HEK293T (cell line): ENCODE measurements around the gene EIPR1.

Experiments used
- CTCF ChIA-PET: fragments of 350-600 bp; formaldehyde crosslinking; extraction: SDS; loops from one replicate; lab custom pipeline; 2021; ENCODE audit warnings: antibody characterized with exemption, inconsistent platforms; lab: Yijun Ruan, JAX
- POLR2A ChIA-PET: fragments of 350-600 bp; formaldehyde crosslinking; extraction: SDS; loops from one replicate; lab custom pipeline; 2020; ENCODE audit warnings: antibody characterized with exemption, inconsistent platforms; lab: Yijun Ruan, JAX
- DNase-seq: peaks from one replicate; pipeline ENCODE4 v3.0.0; 2012; ENCODE audit warnings: mixed read lengths; ENCODE audit errors: extremely low spot score
- ARNT ChIP-seq: fragments of 450-650 bp; IDR thresholded peaks from 2 replicates; pipeline ENCODE4 v1.6.1; 2017; ENCODE audit warnings: mild to moderate bottlenecking
- BHLHE40 ChIP-seq: fragments of 450-650 bp; IDR thresholded peaks from 2 replicates; pipeline ENCODE4 v1.6.1; 2016; ENCODE audit warnings: mild to moderate bottlenecking, moderate library complexity, borderline replicate concordance
- CTBP1 ChIP-seq: fragments of 450-650 bp; IDR thresholded peaks from 2 replicates; pipeline ENCODE4 v1.6.1; 2016; ENCODE audit warnings: borderline replicate concordance
- ELF4 ChIP-seq: fragments of 450-650 bp; IDR thresholded peaks from 2 replicates; pipeline ENCODE4 v1.6.1; 2017; ENCODE audit warnings: antibody characterized with exemption
- FOXA1 ChIP-seq: fragments of 450-650 bp; IDR thresholded peaks from 2 replicates; pipeline ENCODE4 v1.6.1; 2016; ENCODE audit warnings: mild to moderate bottlenecking
- FOXK2 ChIP-seq: fragments of 450-650 bp; IDR thresholded peaks from 2 replicates; pipeline ENCODE4 v1.6.1; 2016; ENCODE audit warnings: mild to moderate bottlenecking
- FOXM1 ChIP-seq: fragments of 450-650 bp; IDR thresholded peaks from 2 replicates; pipeline ENCODE4 v1.6.1; 2017; ENCODE audit warnings: mild to moderate bottlenecking, borderline replicate concordance
- L3MBTL2 ChIP-seq: fragments of 450-650 bp; conservative IDR thresholded peaks from 2 replicates; pipeline ENCODE4 v1.6.1; 2016; ENCODE audit warnings: mild to moderate bottlenecking
- LEF1 ChIP-seq: fragments of 450-650 bp; IDR thresholded peaks from 2 replicates; pipeline ENCODE4 v1.6.1; 2017; ENCODE audit warnings: mild to moderate bottlenecking, borderline replicate concordance
- NFRKB ChIP-seq: fragments of 450-650 bp; IDR thresholded peaks from 2 replicates; pipeline ENCODE4 v1.6.1; 2016; ENCODE audit warnings: mild to moderate bottlenecking, moderate library complexity
- PKNOX1 ChIP-seq: fragments of 450-650 bp; IDR thresholded peaks from 2 replicates; pipeline ENCODE4 v1.6.1; 2016
- SP1 ChIP-seq: fragments of 450-650 bp; IDR thresholded peaks from 2 replicates; pipeline ENCODE4 v1.6.1; 2017
- SUZ12 ChIP-seq: fragments of 450-650 bp; IDR thresholded peaks from 2 replicates; pipeline ENCODE4 v1.6.1; 2016; ENCODE audit warnings: mild to moderate bottlenecking
- TARDBP ChIP-seq: fragments of 450-650 bp; IDR thresholded peaks from 2 replicates; pipeline ENCODE4 v1.6.1; 2016
- ZNF384 ChIP-seq: fragments of 450-650 bp; IDR thresholded peaks from 2 replicates; pipeline ENCODE4 v1.6.1; 2016

EIPR1 gene

GRCh38 chr2:3163401-3163800, 214.2 kb downstream of the EIPR1 start:
- TF ChIP-seq TARDBP: no peak
- TF ChIP-seq LEF1: no peak
- TF ChIP-seq CTBP1: no peak
- POLR2A ChIA-PET: no interaction called here
- CTCF ChIA-PET: no interaction called here
- no peak for DNase-seq

- TF ChIP-seq L3MBTL2: no peak
- TF ChIP-seq SP1: no peak
- TF ChIP-seq LEF1: no peak
- no peak for TF ChIP-seq CTBP1
- no peak for TF ChIP-seq NFRKB
- no peak for TF ChIP-seq FOXK2
- no peak for TF ChIP-seq ZNF384
- TF ChIP-seq ARNT: no peak
- no peak for TF ChIP-seq PKNOX1
- TF ChIP-seq FOXA1: no peak
- TF ChIP-seq TARDBP: no peak
- TF ChIP-seq BHLHE40: no peak
- no peak for TF ChIP-seq SUZ12
- CTCF ChIA-PET: no interaction called here
- no peak for DNase-seq
- POLR2A ChIA-PET: no interaction called here
Observed at GRCh38 chr2:3162442-3163077, 215.1 kb downstream of the EIPR1 start.

DNA sequence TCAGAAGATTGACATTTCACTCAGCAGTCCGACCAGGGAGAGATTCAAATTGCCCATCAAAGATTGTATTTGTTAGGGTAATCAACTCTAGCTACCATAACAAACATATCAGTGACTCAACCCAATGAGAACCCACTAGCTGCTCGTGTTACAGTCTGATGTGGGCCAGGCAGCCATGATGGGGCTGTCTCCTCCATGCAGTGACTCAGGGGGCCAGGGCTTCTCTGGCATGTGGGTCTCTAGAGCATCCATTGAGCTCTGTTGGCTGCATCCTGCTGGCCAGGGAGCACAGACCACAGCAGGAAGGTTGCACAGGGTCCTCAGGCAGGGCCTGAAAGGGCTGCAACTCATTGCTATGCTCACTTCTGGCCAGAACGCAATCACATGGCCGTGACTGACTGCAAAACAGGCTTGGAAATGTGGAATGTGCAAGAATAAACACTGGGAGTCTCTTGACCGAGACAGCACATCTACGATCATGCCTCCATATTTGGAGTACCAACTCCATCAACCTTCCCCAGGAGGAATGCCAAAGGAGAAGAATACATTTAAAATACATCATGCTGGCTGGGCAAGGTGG, 216.8 kb downstream of the EIPR1 start:
- TF ChIP-seq SUZ12: no peak
- no peak for TF ChIP-seq SP1
- no peak for TF ChIP-seq FOXM1
- ChIA-PET POLR2A (no interaction called here), CTCF (no interaction called here)
- no peak for DNase-seq

DNA sequence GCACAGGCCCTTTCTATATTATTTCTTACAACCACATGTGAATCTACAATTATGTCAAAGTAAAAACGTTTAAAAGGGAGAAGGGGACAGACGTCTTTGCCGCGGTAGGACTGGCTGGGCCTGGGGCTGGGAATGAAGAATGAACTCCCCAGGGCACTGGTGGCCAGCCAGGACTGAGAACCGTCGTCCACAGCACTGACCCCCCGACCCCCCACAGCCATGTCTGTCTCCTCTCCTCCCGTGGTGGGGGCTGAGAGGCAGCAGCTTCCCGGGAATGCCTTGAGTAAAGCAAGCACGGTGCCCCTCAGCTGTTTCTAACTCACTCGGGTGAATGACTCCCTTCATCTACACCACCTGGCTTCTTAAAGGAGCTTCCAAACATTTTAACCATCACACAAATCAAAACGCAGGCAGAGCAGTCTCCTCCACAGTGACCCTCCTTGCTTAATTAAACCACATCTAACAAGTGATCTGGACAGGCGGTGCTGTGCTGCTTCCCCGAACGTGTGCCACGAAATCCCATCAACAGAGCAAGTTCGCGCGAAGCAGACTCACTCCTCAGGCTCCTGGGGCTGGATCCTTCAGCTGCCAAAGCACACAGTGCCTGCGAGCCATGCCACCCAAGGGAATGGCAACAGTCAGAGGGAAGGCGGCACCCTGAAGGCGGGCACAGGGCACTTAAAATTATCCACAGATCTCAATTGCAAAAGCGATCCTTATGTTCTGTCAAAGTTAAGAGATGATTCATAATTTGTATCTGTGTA, 217.7 kb downstream of the EIPR1 start:
- POLR2A ChIA-PET: no interaction called here
- CTCF ChIA-PET: no interaction called here
- no peak for DNase-seq
- TF ChIP-seq LEF1 (no peak), NFRKB (no peak), SUZ12 (no peak), TARDBP (no peak), ARNT (no peak), PKNOX1 (no peak), ELF4 (no peak), L3MBTL2 (no peak)

GRCh38 chr2:3154700-3155099, 222.9 kb downstream of the EIPR1 start:
- TF ChIP-seq FOXA1: no peak
- no peak for TF ChIP-seq SP1
- TF ChIP-seq L3MBTL2: no peak
- ChIA-PET POLR2A (no interaction called here), CTCF (no interaction called here)
- DNase-seq: no peak

- TF ChIP-seq FOXK2 (no peak), NFRKB (no peak), SP1 (no peak), L3MBTL2 (no peak), PKNOX1 (no peak), ZNF384 (no peak), CTBP1 (no peak), SUZ12 (no peak), TARDBP (no peak), FOXM1 (no peak)
Observed at GRCh38 chr2:3154146-3154545, 223.5 kb downstream of the EIPR1 start.

DNA sequence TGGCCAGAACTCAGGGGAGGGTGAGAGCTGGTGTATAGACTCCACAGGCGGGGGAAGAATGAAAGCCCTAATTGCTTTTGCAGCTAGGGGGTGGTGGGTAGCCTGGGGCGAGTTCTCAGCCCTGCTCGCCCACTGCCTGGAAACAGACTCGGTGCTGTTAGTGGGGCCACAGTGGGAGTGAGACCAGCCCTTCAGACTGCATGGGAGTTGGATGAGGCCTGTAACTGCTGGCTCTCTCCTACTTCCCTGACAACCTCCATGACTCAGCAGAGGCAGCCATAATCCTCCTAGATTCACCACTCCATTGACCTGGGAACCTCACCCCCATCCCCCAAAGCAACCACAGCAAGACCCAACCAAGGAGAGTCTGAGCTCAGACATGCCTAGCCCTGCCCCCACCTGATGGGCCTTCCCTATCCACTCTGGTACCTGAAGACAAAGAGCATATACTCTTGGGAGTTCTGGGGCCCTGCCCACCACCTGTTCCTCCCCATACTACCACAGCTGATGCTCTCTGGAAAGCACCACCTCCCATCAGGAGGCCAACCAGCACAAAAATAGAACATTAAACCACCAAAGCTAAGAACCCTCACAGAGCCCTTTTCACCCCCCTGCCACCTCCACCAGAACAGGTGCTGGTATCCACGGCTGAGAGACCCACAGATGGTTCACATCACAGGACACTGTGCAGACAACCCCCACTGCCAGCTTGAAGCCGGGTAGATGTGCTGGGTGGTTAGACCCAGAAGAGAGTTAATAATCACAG, 226.3 kb downstream of the EIPR1 start:
- ChIA-PET POLR2A (no interaction called here), CTCF (no interaction called here)
- DNase-seq: no peak
- TF ChIP-seq ZNF384 (no peak), TARDBP (no peak), CTBP1 (no peak), FOXM1 (no peak), L3MBTL2 (no peak), LEF1 (no peak), BHLHE40 (no peak), PKNOX1 (no peak), NFRKB (no peak)

More at GRCh38 chr2:3154146-3154545, 223.5 kb downstream of the EIPR1 start:
- DNase-seq: no peak
- CTCF ChIA-PET: no interaction called here
- POLR2A ChIA-PET: no interaction called here
